Measurements from ENCODE around the gene CPB1. TPM values are rescaled to one million over a fixed set of nuclear protein-coding genes. Genes with fewer than 3 reads are reported as not detected.

CPB1 gene
- total and polyA plus RNA-seq, 2 donors (not counting 1 experiment from before 2014, with no cell fraction given) = not detected

DNA sequence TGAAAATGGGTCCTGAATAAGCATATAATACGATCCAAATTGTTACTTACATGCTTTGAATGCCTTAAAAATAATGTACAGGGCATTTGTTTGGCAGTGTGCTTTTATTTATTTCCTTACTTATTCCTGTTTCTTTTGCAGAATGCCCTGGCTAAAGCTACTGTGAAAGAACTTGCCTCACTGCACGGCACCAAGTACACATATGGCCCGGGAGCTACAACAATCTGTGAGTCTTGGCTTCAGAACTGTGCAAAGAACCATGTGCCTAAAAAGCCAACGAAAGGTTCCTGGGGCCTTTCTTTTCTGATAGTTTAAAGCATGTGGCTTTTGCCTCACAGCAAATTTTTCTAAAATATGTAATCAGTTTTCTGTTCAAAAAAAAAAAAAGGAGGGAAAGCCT lies 29.7 kb downstream of the CPB1 start:
- H3K4me2 ChIP-seq (replicated peaks; ENCODE audit: low read depth, low read length, poor library complexity, severe bottlenecking) = no peak overlapping the region
- H2AFZ ChIP-seq (ENCODE audit: insufficient read depth, low read depth, low read length, poor library complexity, severe bottlenecking) = no peak overlapping the region
- Mint-ChIP-seq H3K4me1 (no peaks in the 10 kb centered on the region), H3K9me3 (ENCODE audit: insufficient read depth) (no peaks in the 10 kb centered on the region), H3K27ac (no peak overlapping the region), H3K27me3 (peaks cover 20% of the 10 kb centered on the region), H3K4me3 (no peak overlapping the region)
- H4K20me1 ChIP-seq (ENCODE audit: control insufficient read depth, insufficient read depth, low read length, poor library complexity, severe bottlenecking) = no peaks in the 10 kb centered on the region
- ChIA-PET POLR2A (interaction anchor here (0.7 kb wide), 1 partner anchor 93 kb away, joined by 5 read pairs; no protein-coding TSS in a partner anchor), CTCF (interaction anchor here (0.6 kb wide), 1 partner anchor 747 kb away, joined by 3 read pairs; no protein-coding TSS in a partner anchor)
- H3K4me3 ChIP-seq (ENCODE audit: control extremely low read depth in 1 of 5, extremely low read depth in 1 of 5, insufficient read depth in 1 of 5, low read depth in 2 of 5, low read length in 4 of 5) = no peak overlapping the region
- H3K9ac ChIP-seq (ENCODE audit: low read length) = no peak overlapping the region
- H3K79me2 ChIP-seq (ENCODE audit: control insufficient read depth, insufficient read depth, low read length) = no peaks in the 10 kb centered on the region
- 100% methylated on average over 2 of the region's 4 CpGs for WGBS (ENCODE audit: insufficient coverage)
- no peaks in the 10 kb centered on the region for H3K9me3 ChIP-seq (ENCODE audit: control extremely low read depth in 1 of 3, control insufficient read depth in 2 of 3, insufficient read depth in 1 of 3, low read length in 2 of 3)
- TF ChIP-seq, protein P1, sequence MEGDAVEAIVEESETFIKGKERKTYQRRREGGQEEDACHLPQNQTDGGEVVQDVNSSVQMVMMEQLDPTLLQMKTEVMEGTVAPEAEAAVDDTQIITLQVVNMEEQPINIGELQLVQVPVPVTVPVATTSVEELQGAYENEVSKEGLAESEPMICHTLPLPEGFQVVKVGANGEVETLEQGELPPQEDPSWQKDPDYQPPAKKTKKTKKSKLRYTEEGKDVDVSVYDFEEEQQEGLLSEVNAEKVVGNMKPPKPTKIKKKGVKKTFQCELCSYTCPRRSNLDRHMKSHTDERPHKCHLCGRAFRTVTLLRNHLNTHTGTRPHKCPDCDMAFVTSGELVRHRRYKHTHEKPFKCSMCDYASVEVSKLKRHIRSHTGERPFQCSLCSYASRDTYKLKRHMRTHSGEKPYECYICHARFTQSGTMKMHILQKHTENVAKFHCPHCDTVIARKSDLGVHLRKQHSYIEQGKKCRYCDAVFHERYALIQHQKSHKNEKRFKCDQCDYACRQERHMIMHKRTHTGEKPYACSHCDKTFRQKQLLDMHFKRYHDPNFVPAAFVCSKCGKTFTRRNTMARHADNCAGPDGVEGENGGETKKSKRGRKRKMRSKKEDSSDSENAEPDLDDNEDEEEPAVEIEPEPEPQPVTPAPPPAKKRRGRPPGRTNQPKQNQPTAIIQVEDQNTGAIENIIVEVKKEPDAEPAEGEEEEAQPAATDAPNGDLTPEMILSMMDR (IDR thresholded peaks at IDR 0.05) = no peak
- no peak for TF ChIP-seq EZH2 (IDR thresholded peaks at IDR 0.05; ENCODE audit: borderline replicate concordance, insufficient read depth, low read depth, low read length, poor library complexity, severe bottlenecking)
- H3K4me1 ChIP-seq (ENCODE audit: control insufficient read depth in 2 of 2, insufficient read depth in 2 of 2, low read length in 2 of 2) = no peaks in the 10 kb centered on the region
- H3K36me3 ChIP-seq (replicated peaks in 1 of 2; ENCODE audit: control extremely low read depth in 1 of 2, control insufficient read depth in 1 of 2, extremely low read depth in 1 of 2, insufficient read depth in 2 of 2, low read length in 1 of 2) = no peaks in the 10 kb centered on the region
- H3K27ac ChIP-seq (ENCODE audit: low read length in 2 of 2) = no peak overlapping the region
- ATAC-seq (ENCODE audit: low read depth) (no peak), DNase-seq (no peak)
- peaks cover 0 to 2% (median 0%) of the 10 kb centered on the region in 4 experiments for H3K27me3 ChIP-seq (replicated peaks in 1 of 4; ENCODE audit: control extremely low read depth in 1 of 4, control insufficient read depth in 3 of 4, insufficient read depth in 4 of 4, low read length in 3 of 4)
- intact Hi-C loops (cut with micrococcal nuclease) = no loop called here

DNA sequence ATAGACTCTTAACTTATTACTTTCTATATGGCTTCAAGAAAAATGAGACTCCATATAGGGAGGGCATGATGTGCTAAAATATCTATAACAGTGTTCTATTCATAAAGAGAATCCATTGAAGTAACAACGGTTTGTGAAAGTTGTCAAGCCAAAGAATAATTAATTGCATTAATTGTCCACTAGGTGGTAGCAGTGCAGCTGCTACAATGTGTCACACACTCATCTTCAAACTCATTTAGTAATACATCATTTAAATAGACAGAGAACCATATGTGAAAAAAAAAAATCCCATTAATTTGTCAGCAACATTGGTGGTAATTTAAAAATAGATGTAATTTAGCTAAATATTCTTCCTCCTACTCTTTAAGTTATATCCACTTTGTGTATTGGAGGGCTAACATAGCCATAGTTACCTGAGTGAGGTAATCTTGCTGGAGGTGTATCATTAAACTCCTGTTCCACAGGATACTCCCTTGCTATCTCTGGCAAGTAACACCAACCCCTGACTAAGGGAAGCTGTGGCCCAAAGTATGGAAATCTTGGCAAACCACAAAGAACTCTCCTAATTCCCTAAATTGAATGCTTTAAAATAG lies 33.8 kb downstream of the CPB1 start:
- ChIA-PET CTCF (interaction anchor here (0.8 to 4.7 kb wide), 8 partner anchors 8 to 89 kb away, joined by 3 to 40 read pairs (median 7); no protein-coding TSS in a partner anchor), POLR2A (no interaction called here)
- H3K9ac ChIP-seq (ENCODE audit: low read length) = no peak overlapping the region
- H3K4me1 ChIP-seq (ENCODE audit: control insufficient read depth in 2 of 2, insufficient read depth in 2 of 2, low read length in 2 of 2) = no peaks in the 10 kb centered on the region
- ATAC-seq (ENCODE audit: low read depth) = no peak
- no peaks in the 10 kb centered on the region for H3K36me3 ChIP-seq (replicated peaks in 1 of 2; ENCODE audit: control extremely low read depth in 1 of 2, control insufficient read depth in 1 of 2, extremely low read depth in 1 of 2, insufficient read depth in 2 of 2, low read length in 1 of 2)
- H3K9me3 ChIP-seq (ENCODE audit: control extremely low read depth in 1 of 3, control insufficient read depth in 2 of 3, insufficient read depth in 1 of 3, low read length in 2 of 3) = no peaks in the 10 kb centered on the region
- H2AFZ ChIP-seq (ENCODE audit: insufficient read depth, low read depth, low read length, poor library complexity, severe bottlenecking) = no peak overlapping the region
- no peak overlapping the region for H3K27ac ChIP-seq (ENCODE audit: low read length in 2 of 2)
- WGBS (ENCODE audit: insufficient coverage) = no CpG with 5 or more reads among the region's 1 CpG
- H3K9me3 Mint-ChIP-seq (ENCODE audit: insufficient read depth) = no peaks in the 10 kb centered on the region
- intact Hi-C loops (cut with micrococcal nuclease) = loop anchor here (1.0 to 2.0 kb wide), 3 partner anchors 82 to 411 kb away; no protein-coding TSS in a partner anchor
- H3K79me2 ChIP-seq (ENCODE audit: control insufficient read depth, insufficient read depth, low read length) = no peaks in the 10 kb centered on the region
- no peak overlapping the region for H3K4me3 ChIP-seq (ENCODE audit: control extremely low read depth in 1 of 5, extremely low read depth in 1 of 5, insufficient read depth in 1 of 5, low read depth in 2 of 5, low read length in 4 of 5)
- no peak for TF ChIP-seq EZH2 (IDR thresholded peaks at IDR 0.05; ENCODE audit: borderline replicate concordance, insufficient read depth, low read depth, low read length, poor library complexity, severe bottlenecking)
- TF ChIP-seq, protein P1 (IDR thresholded peaks at IDR 0.05) = peak; percentile 90
- H3K4me3 Mint-ChIP-seq = no peak overlapping the region
- no peaks in the 10 kb centered on the region for H3K4me1 Mint-ChIP-seq
- no peak overlapping the region for H3K27ac Mint-ChIP-seq
- peaks cover 19% of the 10 kb centered on the region for H3K27me3 Mint-ChIP-seq
- no peaks in the 10 kb centered on the region for H4K20me1 ChIP-seq (ENCODE audit: control insufficient read depth, insufficient read depth, low read length, poor library complexity, severe bottlenecking)
- DNase-seq = peak; percentile 37
- H3K27me3 ChIP-seq (replicated peaks in 1 of 4; ENCODE audit: control extremely low read depth in 1 of 4, control insufficient read depth in 3 of 4, insufficient read depth in 4 of 4, low read length in 3 of 4) = peaks cover 0 to 4% (median 0%) of the 10 kb centered on the region in 4 experiments
- no peak overlapping the region for H3K4me2 ChIP-seq (replicated peaks; ENCODE audit: low read depth, low read length, poor library complexity, severe bottlenecking)
